OCI-LY7 (cell line): ENCODE results near the gene C11orf24. TPM values are rescaled to one million over a fixed set of nuclear protein-coding genes. Genes with fewer than 3 reads are reported as not detected.
A peak's percentile ranks its signal among the peaks of the same experiment; 100 is the strongest.
"Not testable (repeated sequence)": the region's sequence is repeated elsewhere in the genome, so short reads cannot be mapped to it uniquely, and the experiment has no call there.

ENCODE experiments used
- BruUV-seq: library from RNA; stranded (reverse); fragments of 400-500 nt; replicated peaks from 2 replicates; lab custom pipeline; 2021; lab: Mats Ljungman, UMichigan
- CTCF ChIA-PET: fragments of 300-600 bp; sonication (Branson Sonifier 250); formaldehyde crosslinking; loops from one replicate; lab custom pipeline; 2022; ENCODE audit warnings: antibody characterized with exemption; ENCODE audit not compliant: unreplicated experiment; lab: Charles Lee
- POLR2A ChIA-PET: fragments of 300-600 bp; sonication (Branson Sonifier 250); formaldehyde crosslinking; loops from one replicate; lab custom pipeline; 2022; ENCODE audit warnings: antibody characterized with exemption; lab: Charles Lee
- DNase-seq: peaks from one replicate; pipeline ENCODE4 v3.0.0-alpha.2; 2015; ENCODE audit warnings: low spot score
- H2AFZ ChIP-seq: fragments of 200-600 bp; sonication (generic), shearing (Covaris generic); 2 replicates; pipeline ENCODE4 v1.6.1; 2014; ENCODE audit warnings: mild to moderate bottlenecking, antibody characterized with exemption, low read length, moderate library complexity
- H3K27ac ChIP-seq: fragments of 200-600 bp; sonication (generic); 2 replicates; pipeline ENCODE4 v1.5.1; 2014; ENCODE audit warnings: mixed run types, low read depth, mild to moderate bottlenecking, moderate library complexity, low read length, inconsistent platforms; ENCODE audit not compliant: poor library complexity, severe bottlenecking
- H3K36me3 ChIP-seq: fragments of 200-600 bp; sonication (generic); 2 replicates; pipeline ENCODE4 v1.6.1; 2014; ENCODE audit warnings: mild to moderate bottlenecking, antibody characterized with exemption, low read length, moderate library complexity, mixed read lengths; ENCODE audit not compliant: insufficient read depth
- H3K4me1 ChIP-seq: fragments of 200-600 bp; sonication (generic); 2 replicates; pipeline ENCODE4 v1.5.1; 2014; ENCODE audit warnings: mild to moderate bottlenecking, low read length; ENCODE audit not compliant: insufficient read depth, poor library complexity, severe bottlenecking
- H3K4me2 ChIP-seq: fragments of 200-600 bp; sonication (generic); 2 replicates; pipeline ENCODE4 v1.6.1; 2014; ENCODE audit warnings: mild to moderate bottlenecking, low read length
- H3K4me3 ChIP-seq: fragments of 200-600 bp; sonication (generic); 2 replicates; pipeline ENCODE4 v1.5.1; 2014; ENCODE audit warnings: mild to moderate bottlenecking, low read depth, low read length; ENCODE audit not compliant: poor library complexity, severe bottlenecking
- H3K79me2 ChIP-seq: fragments of 200-600 bp; sonication (generic); 2 replicates; pipeline ENCODE4 v1.6.1; 2016; ENCODE audit warnings: low read depth, mild to moderate bottlenecking, low read length, moderate library complexity, mixed read lengths; ENCODE audit not compliant: insufficient read depth
- H3K9me2 ChIP-seq: fragments of 200-600 bp; sonication (generic); 2 replicates; pipeline ENCODE4 v1.6.1; 2016; ENCODE audit warnings: mild to moderate bottlenecking, low read length, mixed read lengths; ENCODE audit not compliant: insufficient read depth
- H3K9me3 ChIP-seq: fragments of 200-600 bp; sonication (generic); 2 replicates; pipeline ENCODE4 v1.6.1; 2014; ENCODE audit warnings: mild to moderate bottlenecking, mixed run types, low read length, mixed read lengths
- H4K20me1 ChIP-seq: fragments of 200-600 bp; sonication (generic); 2 replicates; pipeline ENCODE4 v1.6.1; 2014; ENCODE audit warnings: mild to moderate bottlenecking, antibody characterized with exemption, low read length, moderate library complexity, mixed read lengths; ENCODE audit not compliant: insufficient read depth
- CTCF ChIP-seq: fragments of 200-600 bp; sonication (generic); conservative IDR thresholded peaks from 2 replicates; pipeline ENCODE4 v1.5.1; 2014; ENCODE audit warnings: mild to moderate bottlenecking, antibody characterized with exemption, low read length, moderate library complexity, mixed read lengths
- EZH2phosphoT487 ChIP-seq: fragments of 200-600 bp; sonication (generic); IDR thresholded peaks from 2 replicates; pipeline ENCODE4 v1.6.1; 2018; ENCODE audit warnings: low read depth, borderline replicate concordance, mild to moderate bottlenecking, mixed run types, antibody characterized with exemption, low read length, moderate library complexity, mixed read lengths
- intact Hi-C: fragments of 100-400 bp; cut with micrococcal nuclease; formaldehyde crosslinking; loops from one replicate; pipeline ENCODE4 v1.10.0; 2022; ENCODE audit not compliant: unreplicated experiment
- total RNA-seq, 2 experiments: library from RNA; depleted of rRNA in 1 of 2; stranded (reverse); fragments of >200 nt in 1 of 2; shearing (Covaris generic) in 1 of 2; gene quantifications; 2 replicates each; pipeline ENCODE4 v1.2.3, GENCODE V29; 2014 to 2022

Gene C11orf24
- total RNA-seq, 2 experiments from 2014 or later, result 81.1 to 94.1 TPM

- intact Hi-C loops, result no loop called here
- Histone ChIP-seq H3K79me2 (no peaks in the 10 kb centered on the region), H3K4me2 (no peak overlapping the region), H3K36me3 (no peaks in the 10 kb centered on the region), H3K27ac (no peak overlapping the region), H3K9me2 (no peaks in the 10 kb centered on the region), H2AFZ (no peak overlapping the region), H4K20me1 (no peaks in the 10 kb centered on the region), H3K9me3 (peaks cover 19% of the 10 kb centered on the region), H3K4me3 (no peak overlapping the region), H3K4me1 (peaks cover 3% of the 10 kb centered on the region)
- ChIA-PET CTCF (no interaction called here), POLR2A (interaction anchor here (1.0 kb wide), 1 partner anchor 8 kb away, joined by 5 read pairs; no protein-coding TSS in a partner anchor)
- TF ChIP-seq EZH2phosphoT487, result no peak
- no peak for TF ChIP-seq CTCF
- no TSS peak for BruUV-seq
- DNase-seq, result no peak
Observed at GRCh38 chr11:68287419-68287818, 15.6 kb upstream of the C11orf24 start.

GRCh38 chr11:68284588-68284987 lies 12.8 kb upstream of the C11orf24 start:
- H4K20me1 ChIP-seq, DNase-seq, H3K79me2 ChIP-seq, H2AFZ ChIP-seq, H3K27ac ChIP-seq, H3K9me2 ChIP-seq, H3K4me3 ChIP-seq, CTCF ChIA-PET, H3K36me3 ChIP-seq, H3K4me2 ChIP-seq, intact Hi-C loops, BruUV-seq: not testable (repeated sequence)
- H3K4me1 ChIP-seq, result peaks cover 13% of the 10 kb centered on the region
- H3K9me3 ChIP-seq, result peaks cover 17% of the 10 kb centered on the region
- POLR2A ChIA-PET, result interaction anchor here (1.1 to 1.3 kb wide), 3 partner anchors 11 to 18 kb away, joined by 3 to 7 read pairs (median 4); no protein-coding TSS in a partner anchor

GRCh38 chr11:68282861-68283230 lies 11.1 kb upstream of the C11orf24 start:
- no peak for DNase-seq
- H2AFZ ChIP-seq, result peak overlapping the region; percentile 89; the same call in 1 of the 2 replicates
- peaks cover 13% of the 10 kb centered on the region for H3K4me1 ChIP-seq
- no peak overlapping the region for H3K4me2 ChIP-seq
- ChIA-PET POLR2A (interaction anchor here (0.6 to 1.0 kb wide), 2 partner anchors 16 to 98 kb away, joined by 4 to 8 read pairs; no protein-coding TSS in a partner anchor), CTCF (no interaction called here)
- H3K27ac ChIP-seq, result no peak overlapping the region
- intact Hi-C loops, result no loop called here
- no TSS peak for BruUV-seq
- peaks cover 13% of the 10 kb centered on the region for H3K9me3 ChIP-seq
- no peaks in the 10 kb centered on the region for H3K36me3 ChIP-seq
- no peaks in the 10 kb centered on the region for H3K9me2 ChIP-seq
- no peak overlapping the region for H3K4me3 ChIP-seq
- H4K20me1 ChIP-seq, result no peaks in the 10 kb centered on the region
- TF ChIP-seq EZH2phosphoT487 (no peak), CTCF (no peak)
- no peaks in the 10 kb centered on the region for H3K79me2 ChIP-seq
